Fibroblast of lung (primary cell): Measurements from ENCODE around the gene EEF2K. TPM values are rescaled to one million over a fixed set of nuclear protein-coding genes. Genes with fewer than 3 reads are reported as not detected.

Experiments
- DNase-seq, 2 donors: peaks; one replicate each; pipeline versions ENCODE4 v3.0.0 to v3.0.0-alpha.2; 2010; ENCODE audit warnings: low read depth in 2 of 2
- H2AFZ ChIP-seq: 2 replicates; pipeline ENCODE4 v1.5.1; 2012; ENCODE audit warnings: low read length, control low read depth, inconsistent platforms
- H3K27ac ChIP-seq: 2 replicates; pipeline ENCODE4 v1.5.1; 2011; ENCODE audit warnings: low read length, control low read depth; ENCODE audit not compliant: insufficient read depth
- H3K27me3 ChIP-seq: 2 replicates; pipeline ENCODE4 v1.5.1; 2011; ENCODE audit warnings: mild to moderate bottlenecking, low read length; ENCODE audit not compliant: control insufficient read depth, insufficient read depth
- H3K36me3 ChIP-seq: 2 replicates; pipeline ENCODE4 v1.5.1; 2011; ENCODE audit warnings: low read length; ENCODE audit not compliant: control insufficient read depth, insufficient read depth
- H3K4me1 ChIP-seq: 2 replicates; pipeline ENCODE4 v1.5.1; 2011; ENCODE audit warnings: low read length; ENCODE audit not compliant: control insufficient read depth, insufficient read depth; ENCODE audit errors: extremely low read depth
- H3K4me2 ChIP-seq: 2 replicates; pipeline ENCODE4 v1.5.1; 2011; ENCODE audit warnings: low read length, control low read depth; ENCODE audit not compliant: insufficient read depth; ENCODE audit errors: extremely low read depth
- H3K4me3 ChIP-seq, 4 experiments: fragments of 200-600 bp in 1 of 4; sonication (generic) in 1 of 4; replicated peaks in 1 of 4; 2 replicates each; pipeline ENCODE4 v1.5.1; 2011 to 2016; ENCODE audit warnings: low read length in 4 of 4, low read depth in 3 of 4, mild to moderate bottlenecking in 3 of 4, control low read depth in 2 of 4, inconsistent platforms in 1 of 4, mixed read lengths in 1 of 4; ENCODE audit not compliant: insufficient read depth in 1 of 4; ENCODE audit errors: control extremely low read depth in 1 of 4
- H3K79me2 ChIP-seq: 2 replicates; pipeline ENCODE4 v1.5.1; 2012; ENCODE audit warnings: mild to moderate bottlenecking, low read length, inconsistent platforms; ENCODE audit not compliant: control insufficient read depth, insufficient read depth
- H3K9ac ChIP-seq: 2 replicates; pipeline ENCODE4 v1.5.1; 2011; ENCODE audit warnings: mild to moderate bottlenecking, low read length, control low read depth; ENCODE audit not compliant: insufficient read depth
- H3K9me3 ChIP-seq: 2 replicates; pipeline ENCODE4 v1.5.1; 2012; ENCODE audit warnings: low read depth, low read length; ENCODE audit not compliant: control insufficient read depth, insufficient read depth
- H4K20me1 ChIP-seq: 2 replicates; pipeline ENCODE4 v1.5.1; 2011; ENCODE audit warnings: low read length; ENCODE audit not compliant: control insufficient read depth, insufficient read depth; ENCODE audit errors: extremely low read depth
- CTCF ChIP-seq, 2 donors: IDR thresholded peaks in 1 of 2; conservative IDR thresholded peaks in 1 of 2; 1 replicate in 1 of 2; 2 replicates in 1 of 2; pipeline ENCODE4 v1.5.1; 2011 to 2012; ENCODE audit warnings: low read length in 2 of 2, control low read depth in 1 of 2, inconsistent platforms in 1 of 2, low read depth in 1 of 2, mild to moderate bottlenecking in 1 of 2
- EZH2 ChIP-seq: IDR thresholded peaks from 2 replicates; pipeline ENCODE4 v1.5.1; 2012; ENCODE audit warnings: low read length, control low read depth, mild to moderate bottlenecking; ENCODE audit errors: missing control alignments
- polyA plus RNA-seq, 2 donors: library from polyadenylated mRNA; depleted of rRNA in 1 of 2; stranded (reverse) in 1 of 2; unstranded in 1 of 2; fragments of >200 nt; gene quantifications; 2 replicates each; pipeline ENCODE4 v1.2.1, GENCODE V29; 2011 to 2012; ENCODE audit warnings: missing spikeins in 1 of 2
- total RNA-seq: library from RNA; depleted of rRNA; stranded (reverse); fragments of >200 nt; gene quantifications from 2 replicates; pipeline ENCODE4 v1.2.1, GENCODE V29; 2014

EEF2K gene
- total and polyA plus RNA-seq, 2 donors (not counting 1 experiment from before 2014, with no cell fraction given) = 8.9 to 22.6 TPM

DNA sequence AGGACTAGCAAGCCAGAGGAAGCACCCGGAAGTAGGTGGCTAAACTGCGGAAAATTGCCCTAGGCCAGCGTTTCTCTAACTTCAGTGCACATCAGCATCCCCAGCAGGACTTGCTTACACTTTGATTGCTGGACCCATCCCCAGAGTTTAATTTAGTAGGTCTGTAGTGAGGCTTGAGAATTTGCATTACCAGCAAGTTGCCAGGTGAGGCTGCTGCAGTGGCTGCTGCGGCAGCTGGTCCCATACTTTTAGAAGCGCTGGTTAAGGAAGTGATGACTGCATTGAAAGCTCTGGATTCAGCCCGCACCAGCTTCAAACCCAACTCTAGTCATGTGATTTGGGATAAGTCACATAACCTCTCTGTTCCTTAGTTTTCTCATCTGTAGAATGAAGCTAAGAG, 4.2 kb downstream of the EEF2K start:
- no peaks in the 10 kb centered on the region for H3K9me3 ChIP-seq
- H3K4me1 ChIP-seq = peaks cover 7% of the 10 kb centered on the region
- H3K79me2 ChIP-seq = peaks cover 41% of the 10 kb centered on the region
- no peak overlapping the region for H3K4me2 ChIP-seq
- no peak overlapping the region for H3K27ac ChIP-seq
- TF ChIP-seq CTCF (conservative IDR thresholded peaks at IDR 0.05 in 1 of 2, IDR thresholded peaks at IDR 0.05 in 1 of 2; ENCODE audit: low read depth in 1 of 2, low read length in 2 of 2) = no peak
- no peak for TF ChIP-seq EZH2
- no peak overlapping the region for H2AFZ ChIP-seq
- no peak overlapping the region for H3K9ac ChIP-seq
- peaks cover 2% of the 10 kb centered on the region for H4K20me1 ChIP-seq
- no peak for DNase-seq
- no peaks in the 10 kb centered on the region for H3K27me3 ChIP-seq
- peaks cover 2% of the 10 kb centered on the region for H3K36me3 ChIP-seq
- H3K4me3 ChIP-seq = no peak overlapping the region

DNA sequence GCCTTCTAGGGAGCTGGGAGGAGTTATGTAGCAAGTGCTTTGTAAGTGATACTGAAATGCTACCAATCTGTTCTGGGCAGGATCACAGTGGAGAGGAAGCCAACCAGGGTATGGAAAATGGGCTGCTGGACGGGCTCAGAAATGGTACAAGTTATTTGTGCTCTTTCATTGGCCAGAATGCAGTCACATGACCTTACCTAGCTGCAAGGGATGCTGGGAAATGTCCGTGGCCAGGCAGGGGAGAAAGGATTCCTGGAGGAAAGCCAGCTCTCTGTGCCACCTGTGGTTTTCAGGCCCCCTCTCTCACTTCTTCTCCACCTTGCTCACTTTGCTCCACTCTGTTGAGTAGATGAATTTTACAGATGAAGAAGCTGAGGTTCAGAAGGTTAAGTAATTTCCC, 4.8 kb downstream of the EEF2K start:
- H3K79me2 ChIP-seq = peaks cover 41% of the 10 kb centered on the region
- no peak overlapping the region for H3K27ac ChIP-seq
- H3K27me3 ChIP-seq = no peaks in the 10 kb centered on the region
- H3K4me3 ChIP-seq = no peak overlapping the region
- peaks cover 2% of the 10 kb centered on the region for H4K20me1 ChIP-seq
- H3K4me2 ChIP-seq = no peak overlapping the region
- no peak overlapping the region for H3K9ac ChIP-seq
- peaks cover 8% of the 10 kb centered on the region for H3K4me1 ChIP-seq
- H3K9me3 ChIP-seq = no peaks in the 10 kb centered on the region
- no peak overlapping the region for H2AFZ ChIP-seq
- TF ChIP-seq EZH2 = no peak
- no peak for TF ChIP-seq CTCF (conservative IDR thresholded peaks at IDR 0.05 in 1 of 2, IDR thresholded peaks at IDR 0.05 in 1 of 2; ENCODE audit: low read depth in 1 of 2, low read length in 2 of 2)
- DNase-seq = peak in 1 of 2 donors; percentile 37
- peaks cover 2% of the 10 kb centered on the region for H3K36me3 ChIP-seq

- DNase-seq = no peak
- no peak overlapping the region for H3K27ac ChIP-seq
- H3K9me3 ChIP-seq = no peaks in the 10 kb centered on the region
- H3K4me2 ChIP-seq = no peak overlapping the region
- H2AFZ ChIP-seq = no peak overlapping the region
- no peak overlapping the region for H3K9ac ChIP-seq
- H3K4me3 ChIP-seq = no peak overlapping the region
- peaks cover 29% of the 10 kb centered on the region for H3K79me2 ChIP-seq
- TF ChIP-seq EZH2 (no peak), CTCF (conservative IDR thresholded peaks at IDR 0.05 in 1 of 2, IDR thresholded peaks at IDR 0.05 in 1 of 2; ENCODE audit: low read depth in 1 of 2, low read length in 2 of 2) (no peak)
- peaks cover 3% of the 10 kb centered on the region for H3K4me1 ChIP-seq
- peaks cover 2% of the 10 kb centered on the region for H4K20me1 ChIP-seq
- no peaks in the 10 kb centered on the region for H3K27me3 ChIP-seq
- H3K36me3 ChIP-seq = peaks cover 2% of the 10 kb centered on the region
These were observed 7.2 kb downstream of the EEF2K start for GRCh38 chr16:22213236-22213635.
